Cortex of kidney (tissue), 1 donor: Measurements from ENCODE around the gene CD99.

ENCODE experiments used
- DNase-seq: peaks from one replicate; lab custom pipeline; 2025; lab: John Stamatoyannopoulos, UW

CD99 gene

GRCh38 chrX:2698604-2699003 is 7.5 kb downstream of the CD99 start:
- no peak for DNase-seq

GRCh38 chrX:2699959-2700358 is 8.9 kb downstream of the CD99 start:
- no peak for DNase-seq

DNA sequence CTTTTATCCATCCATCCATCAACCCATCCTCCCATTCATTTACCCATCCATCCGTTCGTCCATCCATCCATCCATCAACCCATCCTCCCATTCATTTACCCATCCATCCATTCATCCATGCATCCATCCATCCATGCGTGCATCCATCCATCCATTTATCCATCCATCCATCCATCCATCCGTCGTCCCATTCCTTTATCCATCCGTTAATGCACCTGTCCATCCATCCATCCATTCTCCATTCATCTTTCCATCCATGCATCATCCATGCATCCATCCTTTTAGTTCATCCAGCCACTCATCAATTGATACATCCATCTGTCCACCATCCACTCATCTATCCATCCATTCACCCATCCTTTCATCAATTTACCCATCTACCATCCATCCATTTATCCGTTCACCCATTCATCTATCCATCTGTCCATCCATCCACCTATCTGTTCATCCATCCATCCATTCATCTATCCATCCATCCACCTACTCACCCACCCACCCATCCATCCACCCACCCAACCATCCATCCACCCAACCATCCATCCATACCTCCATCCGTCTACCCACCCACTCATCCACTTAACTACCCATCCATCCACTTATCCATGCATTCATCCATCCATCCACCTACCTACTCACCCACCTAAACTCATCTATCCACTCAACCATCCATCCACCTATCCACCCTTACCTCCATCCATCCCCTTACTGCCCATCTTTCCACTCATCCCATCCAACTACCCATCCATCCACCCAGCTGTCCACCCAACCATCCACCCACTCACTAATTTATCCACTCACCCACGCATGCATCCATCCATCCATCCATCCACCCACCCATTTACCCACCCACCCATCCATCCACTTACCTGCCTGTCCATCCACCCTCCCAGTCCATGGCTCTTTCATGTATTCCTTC is 9.6 kb downstream of the CD99 start:
- no peak for DNase-seq

DNA sequence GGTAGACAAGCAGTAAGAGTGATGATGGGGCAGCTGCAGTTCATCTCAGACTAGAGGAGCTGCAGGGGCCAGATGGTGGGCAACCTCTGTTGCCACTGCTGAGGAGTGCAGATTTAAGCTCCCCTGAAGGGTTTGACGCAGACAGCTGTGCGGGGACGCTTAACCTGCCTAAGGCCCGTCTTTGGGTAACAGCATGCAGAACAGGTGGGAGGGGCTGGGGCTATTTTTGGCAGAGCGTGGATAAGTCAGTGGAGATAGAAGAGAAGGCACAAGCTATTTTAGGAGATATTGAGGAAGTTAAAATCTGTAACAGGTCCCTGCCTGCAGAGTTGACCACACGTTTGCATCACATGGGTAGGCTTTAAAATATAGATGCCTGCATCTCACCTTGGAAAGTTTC is 10.5 kb downstream of the CD99 start:
- no peak for DNase-seq

GRCh38 chrX:2703991-2704369 is 12.9 kb downstream of the CD99 start:
- no peak for DNase-seq

DNA sequence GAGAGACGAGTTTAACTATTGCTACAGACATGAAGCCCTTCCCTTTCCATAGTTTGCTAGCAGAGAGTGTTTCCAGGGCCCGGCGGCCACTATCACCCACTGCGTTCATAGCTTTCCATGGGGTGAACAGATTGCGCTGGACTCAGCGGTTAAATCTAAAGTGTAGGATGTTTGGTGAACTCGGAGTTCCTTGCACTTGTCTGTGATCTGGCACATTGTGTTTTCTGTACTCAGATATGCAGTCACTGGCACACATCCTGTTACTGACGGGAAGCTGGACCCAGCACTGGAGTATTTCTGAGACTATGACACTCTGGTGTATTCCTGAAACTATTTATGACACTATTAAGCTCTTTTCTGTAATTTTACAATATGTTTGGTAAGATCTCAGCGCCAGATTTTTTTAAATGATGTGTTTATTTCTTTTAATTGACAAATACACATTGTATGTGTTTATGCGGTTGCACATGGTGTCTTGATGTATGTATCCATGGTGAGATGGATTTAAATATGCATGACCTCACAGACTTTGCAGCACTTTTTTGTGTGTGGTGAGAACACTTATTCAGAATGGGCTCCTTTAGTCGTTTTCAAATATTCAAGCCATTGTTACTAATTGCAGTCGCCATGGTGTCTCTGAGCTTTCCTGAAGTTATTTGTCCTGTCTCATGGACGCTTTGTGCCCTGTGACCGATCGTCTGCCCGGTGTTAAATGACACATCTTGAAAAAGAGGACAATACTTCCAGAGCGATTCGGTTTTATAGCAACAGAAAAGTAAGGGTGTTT is 14.1 kb downstream of the CD99 start:
- DNase-seq, result no peak

DNA sequence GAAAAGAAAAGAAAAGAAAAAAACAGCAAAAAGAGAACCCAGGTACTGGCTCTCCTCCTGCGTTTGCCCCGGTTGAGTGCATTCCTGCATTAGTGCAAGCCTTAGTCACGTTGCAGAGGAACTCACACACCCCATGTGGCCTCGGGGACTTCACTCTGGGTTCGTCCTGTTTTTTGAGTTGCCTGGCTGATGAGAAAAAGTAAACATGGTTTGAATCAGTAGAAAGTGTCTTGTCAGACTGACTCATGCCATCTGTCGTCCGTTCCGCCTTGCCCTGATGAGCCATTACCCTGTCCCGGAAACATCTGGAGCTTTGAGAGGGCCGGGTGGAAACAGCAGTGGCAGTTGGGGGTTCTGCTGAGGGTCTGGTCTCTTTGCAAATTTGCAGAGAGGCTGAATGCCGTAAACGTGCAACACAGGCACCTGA is 16.3 kb downstream of the CD99 start:
- DNase-seq, result no peak

DNA sequence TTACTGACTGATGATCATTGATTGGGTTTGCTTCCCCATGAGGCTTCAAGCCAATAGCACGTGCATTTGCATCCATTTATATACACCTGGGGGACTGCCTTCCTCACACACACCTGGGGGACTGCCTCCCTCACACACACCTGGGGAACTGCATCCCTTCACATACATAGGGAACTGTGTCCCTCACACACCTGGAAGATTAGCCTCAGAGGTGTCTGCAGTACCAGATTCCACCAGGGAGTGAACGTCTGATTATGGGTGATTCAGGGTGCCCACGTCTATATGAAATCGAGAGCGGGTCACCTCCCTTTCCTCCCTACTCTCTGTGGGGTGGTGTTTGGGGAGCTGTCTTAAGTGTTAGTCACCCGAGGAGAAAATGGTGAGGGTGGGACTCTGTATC is 16.9 kb downstream of the CD99 start:
- no peak for DNase-seq

- no peak for DNase-seq
Measured at GRCh38 chrX:2708592-2709188, 17.6 kb downstream of the CD99 start.

- DNase-seq, result no peak
Measured at GRCh38 chrX:2709556-2709955, 18.5 kb downstream of the CD99 start.

DNA sequence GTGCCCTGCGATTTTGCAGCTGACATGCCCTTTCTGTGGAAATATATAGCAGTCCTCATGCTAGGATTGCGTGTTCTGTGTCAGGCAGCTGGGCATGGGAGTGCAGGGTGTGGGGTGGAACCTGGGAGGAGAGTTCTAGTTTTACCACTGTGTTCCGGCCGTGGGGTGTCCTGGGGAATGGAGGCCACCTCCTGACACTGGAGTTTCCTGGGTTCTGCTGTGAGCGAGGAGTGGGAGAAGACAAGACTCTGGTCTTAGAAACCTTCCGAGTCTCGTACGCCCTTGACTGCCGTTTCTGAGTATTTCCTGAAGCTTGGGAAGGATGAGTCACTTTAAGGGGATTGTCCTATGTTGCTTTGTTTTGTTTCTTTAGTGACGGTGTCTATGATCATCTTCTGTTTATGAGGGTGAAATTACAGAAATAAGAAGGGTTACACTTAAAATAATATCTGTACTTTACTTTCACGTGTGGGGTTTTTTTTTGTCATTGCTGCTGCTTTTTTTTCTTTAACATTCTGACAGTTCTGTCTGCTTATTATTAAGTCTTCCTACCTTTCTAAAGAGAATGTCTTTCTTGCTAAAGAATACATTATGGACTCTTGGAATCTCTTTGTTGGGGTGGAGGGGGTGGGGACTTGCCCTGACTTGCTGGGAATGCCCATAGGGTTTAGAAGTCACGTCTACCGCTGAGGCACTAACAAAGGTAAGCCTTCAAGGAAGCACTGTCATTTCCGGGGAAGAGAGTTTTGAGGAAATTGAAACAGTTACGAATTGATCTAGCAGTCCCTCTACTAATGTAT is 19.1 kb downstream of the CD99 start:
- DNase-seq, result no peak

- no peak for DNase-seq
Measured at GRCh38 chrX:2711441-2711840, 20.3 kb downstream of the CD99 start.

GRCh38 chrX:2712428-2712827 is 21.3 kb downstream of the CD99 start:
- DNase-seq, result no peak

GRCh38 chrX:2712890-2713840 is 22.1 kb downstream of the CD99 start:
- no peak for DNase-seq

DNA sequence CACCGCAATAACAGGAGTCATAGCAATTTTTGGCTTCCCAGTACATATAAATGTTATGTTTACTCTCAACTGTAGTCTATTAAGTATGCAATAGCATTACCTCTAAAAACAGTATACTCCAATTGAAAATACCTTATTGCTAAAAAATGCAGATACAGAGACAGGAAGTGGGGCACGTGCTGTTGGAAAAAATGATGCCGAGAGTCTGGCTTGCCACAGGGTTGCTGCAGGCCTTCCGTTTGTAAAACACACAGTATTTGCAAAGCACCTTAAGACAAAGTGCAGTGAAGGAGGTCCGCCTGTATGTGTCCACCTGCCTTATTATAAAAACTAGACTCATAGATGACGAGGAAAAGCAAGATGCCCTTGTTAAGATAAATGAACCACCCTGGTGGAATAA is 23.5 kb downstream of the CD99 start:
- no peak for DNase-seq

DNA sequence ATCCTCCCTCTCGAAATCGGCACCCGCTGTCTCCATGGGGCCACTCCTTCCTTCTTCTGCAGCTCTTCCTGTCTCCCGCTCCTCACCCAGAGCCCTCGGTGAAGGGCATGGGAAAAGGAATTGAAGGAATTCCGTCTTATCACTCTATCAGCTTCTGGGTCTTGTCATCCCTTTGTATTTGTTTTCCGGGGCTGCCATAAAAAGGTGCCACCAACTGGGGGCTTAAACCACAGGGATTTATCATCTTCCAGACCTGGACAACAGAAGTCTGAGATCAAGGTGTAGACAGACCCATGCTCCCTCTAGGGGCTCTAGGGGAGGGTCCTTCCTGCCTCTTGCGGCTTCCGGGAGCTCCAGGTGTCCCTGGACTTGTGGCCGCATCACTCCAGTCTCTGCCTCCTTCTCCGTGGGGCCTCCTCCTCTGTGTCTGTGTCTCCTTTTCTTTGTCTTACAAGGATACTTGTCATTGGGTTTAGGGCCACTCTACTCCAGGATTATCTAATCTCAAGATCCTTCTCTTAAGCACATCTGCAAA is 24.0 kb downstream of the CD99 start:
- no peak for DNase-seq

DNA sequence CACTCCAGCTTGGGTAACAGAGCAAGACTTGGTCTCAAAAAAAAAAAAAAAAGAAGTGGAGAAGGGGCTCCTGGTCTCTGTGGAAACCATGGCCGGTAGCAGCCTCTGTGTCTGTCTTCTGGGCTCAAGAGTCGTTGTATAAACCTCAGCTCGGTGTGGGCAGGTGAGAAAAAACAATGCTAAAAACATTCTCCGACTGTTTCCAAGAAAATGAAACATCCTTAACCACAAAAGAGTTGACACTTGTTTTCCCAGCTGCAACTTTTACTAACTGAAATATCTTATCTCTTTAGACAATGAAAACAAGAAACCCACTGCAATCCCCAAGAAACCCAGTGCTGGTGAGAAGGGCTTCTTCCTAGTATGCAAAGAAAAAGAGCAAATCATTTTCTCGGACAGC is 26.2 kb downstream of the CD99 start:
- no peak for DNase-seq

GRCh38 chrX:2718821-2719220 is 27.7 kb downstream of the CD99 start:
- DNase-seq, result no peak

DNA sequence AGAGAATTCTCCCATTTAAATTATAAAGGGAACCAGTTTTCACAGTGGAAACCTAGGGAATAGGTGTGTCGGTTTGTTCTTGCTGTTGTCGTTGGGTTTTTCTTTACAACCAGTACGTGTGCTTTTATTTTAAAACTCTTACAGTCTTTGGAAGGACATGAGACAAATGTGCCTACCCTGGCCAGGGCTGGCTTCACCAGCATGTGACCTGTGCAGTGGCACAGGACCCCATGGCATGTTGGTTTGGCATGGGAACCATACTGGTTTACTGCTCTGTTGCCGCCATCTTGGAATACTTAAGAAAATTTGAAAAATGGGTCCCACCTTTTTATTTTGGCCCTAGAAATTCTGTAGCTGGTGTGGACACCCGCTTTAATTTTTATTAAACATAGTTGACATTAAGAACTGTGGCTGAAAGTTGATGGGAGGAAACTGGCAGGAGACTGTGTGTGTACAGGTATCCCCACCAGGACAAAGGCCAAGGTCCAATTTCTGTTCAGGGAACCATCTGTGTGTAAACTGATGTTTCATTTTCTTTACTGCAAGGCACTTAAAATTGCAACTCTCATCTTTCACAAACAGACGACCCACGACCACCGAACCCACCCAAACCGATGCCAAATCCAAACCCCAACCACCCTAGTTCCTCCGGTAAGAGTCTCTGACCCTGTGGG is 28.8 kb downstream of the CD99 start:
- no peak for DNase-seq

DNA sequence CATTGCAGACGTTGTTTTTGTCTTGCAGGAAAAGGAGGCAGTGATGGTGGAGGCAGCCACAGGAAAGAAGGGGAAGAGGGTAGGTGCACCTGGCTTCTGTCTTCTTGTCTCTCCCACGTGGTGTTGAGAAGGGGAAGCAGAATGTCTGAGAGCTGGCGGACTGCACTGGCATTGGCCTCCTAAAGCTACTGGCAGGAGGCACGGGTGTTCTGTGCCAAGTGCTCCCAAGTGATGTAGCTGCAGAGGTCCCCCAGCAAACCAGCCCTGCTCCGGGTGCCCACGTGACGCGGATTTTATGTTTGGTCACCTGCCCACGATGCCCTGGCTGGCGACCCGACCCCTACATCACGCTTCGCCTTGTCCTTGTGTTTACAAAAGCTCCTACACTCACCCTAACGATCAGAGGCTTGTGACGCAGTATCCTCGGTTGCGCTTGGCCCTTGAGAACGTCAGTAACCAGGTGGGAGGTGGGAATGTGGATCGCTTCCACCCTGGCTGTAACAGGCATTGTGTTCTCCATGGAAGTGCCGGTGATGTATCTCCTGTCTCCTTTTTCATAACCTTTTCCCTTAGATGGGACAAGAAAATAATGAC is 32.3 kb downstream of the CD99 start:
- no peak for DNase-seq
